Colonic mucosa (tissue), 4 donors: ENCODE measurements around the gene ASNSD1. TPM values are rescaled to one million over a fixed set of nuclear protein-coding genes. Genes with fewer than 3 reads are reported as not detected.
A peak's percentile ranks its signal among the peaks of the same experiment; 100 is the strongest.
"Not testable (repeated sequence)": the region's sequence is repeated elsewhere in the genome, so short reads cannot be mapped to it uniquely, and the experiment has no call there.

Experiments
- DNase-seq: peaks from one replicate; pipeline ENCODE4 v3.0.0-alpha.2; 2020
- H3K27ac ChIP-seq: fragments of 200-600 bp; one replicate; pipeline ENCODE4 v1.8.0; 2021
- H3K27me3 ChIP-seq: fragments of 200-600 bp; one replicate; pipeline ENCODE4 v1.8.0; 2021
- H3K36me3 ChIP-seq: fragments of 200-600 bp; one replicate; pipeline ENCODE4 v1.8.0; 2021
- H3K4me1 ChIP-seq: fragments of 200-600 bp; one replicate; pipeline ENCODE4 v1.8.0; 2021; ENCODE audit warnings: mild to moderate bottlenecking
- H3K4me3 ChIP-seq: fragments of 200-600 bp; one replicate; pipeline ENCODE4 v1.8.0; 2021
- H3K9ac ChIP-seq, 2 donors: one replicate each; pipeline ENCODE4 v1.7.0; 2013; ENCODE audit warnings: control low read depth in 2 of 2, low read depth in 2 of 2, low read length in 2 of 2
- H3K9me3 ChIP-seq: fragments of 200-600 bp; one replicate; pipeline ENCODE4 v1.8.0; 2021
- intact Hi-C: fragments of 100-400 bp; cut with DNase I; formaldehyde crosslinking; loops from one replicate; pipeline ENCODE4 v1.14.1; 2022
- total RNA-seq, 2 donors: library from RNA; stranded (reverse); fragmentation: NEBNext Ultra II Directional in 1 of 2; extraction: Animal tissue kit (Norgen Biotek cat#: 25700) in 1 of 2; gene quantifications; one replicate each; pipeline ENCODE4 v1.2.1, GENCODE V29; 2021
- TF ChIP-seq, protein P1 (sequence below): fragments of 200-600 bp; IDR thresholded peaks from one replicate; pipeline ENCODE4 v1.8.0; 2022; ENCODE audit warnings: antibody characterized with exemption, mild to moderate bottlenecking
- donor health status: healthy.
- donor health status: DM: no; HTN: no; CAD: no.
- donor health status: DM: no; HTN: no; CAD: no.

ASNSD1 gene
- total RNA-seq, 2 donors from 2014 or later, result 24.4 to 28.1 TPM

DNA sequence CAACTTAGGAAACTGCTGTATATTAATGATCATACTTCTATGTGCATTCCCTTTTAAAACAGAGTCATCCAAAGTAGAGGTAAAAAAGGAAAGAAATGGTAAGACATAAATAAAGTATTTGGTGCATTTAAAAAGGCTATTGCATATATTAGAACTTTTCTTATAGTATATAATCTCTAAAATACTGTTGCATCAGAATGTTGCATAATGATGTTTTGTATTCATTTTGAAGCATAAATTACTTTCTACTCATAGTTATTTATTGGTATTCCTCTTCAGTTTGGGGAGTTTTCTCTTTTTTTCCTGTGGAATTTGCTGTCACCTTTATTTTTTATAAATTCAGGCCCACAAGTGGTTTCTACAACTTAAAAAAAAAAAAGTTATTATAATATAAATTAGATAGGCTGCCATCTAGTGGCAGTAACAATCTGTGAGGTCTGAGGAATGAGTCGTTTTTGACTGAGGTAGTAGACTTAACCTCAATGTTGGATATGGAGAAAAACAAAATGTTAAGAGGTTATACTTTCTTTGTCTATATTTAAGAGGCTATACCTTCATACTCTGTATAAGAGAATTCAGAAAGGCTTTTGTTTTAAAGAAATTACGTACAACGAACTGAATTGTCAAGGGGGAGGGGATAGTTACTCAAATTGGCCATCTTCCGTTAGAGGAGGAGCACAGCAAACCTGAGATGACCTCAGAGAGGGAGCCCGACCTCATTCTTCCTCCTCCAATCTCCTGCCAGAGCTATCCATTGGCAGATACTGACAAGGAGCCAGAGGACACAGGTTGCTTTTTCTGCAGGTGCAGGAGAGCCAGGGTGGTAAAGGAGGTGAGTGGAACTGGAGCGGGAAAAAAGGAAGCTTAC, 37.0 kb downstream of the ASNSD1 start:
- TF ChIP-seq, protein P1, sequence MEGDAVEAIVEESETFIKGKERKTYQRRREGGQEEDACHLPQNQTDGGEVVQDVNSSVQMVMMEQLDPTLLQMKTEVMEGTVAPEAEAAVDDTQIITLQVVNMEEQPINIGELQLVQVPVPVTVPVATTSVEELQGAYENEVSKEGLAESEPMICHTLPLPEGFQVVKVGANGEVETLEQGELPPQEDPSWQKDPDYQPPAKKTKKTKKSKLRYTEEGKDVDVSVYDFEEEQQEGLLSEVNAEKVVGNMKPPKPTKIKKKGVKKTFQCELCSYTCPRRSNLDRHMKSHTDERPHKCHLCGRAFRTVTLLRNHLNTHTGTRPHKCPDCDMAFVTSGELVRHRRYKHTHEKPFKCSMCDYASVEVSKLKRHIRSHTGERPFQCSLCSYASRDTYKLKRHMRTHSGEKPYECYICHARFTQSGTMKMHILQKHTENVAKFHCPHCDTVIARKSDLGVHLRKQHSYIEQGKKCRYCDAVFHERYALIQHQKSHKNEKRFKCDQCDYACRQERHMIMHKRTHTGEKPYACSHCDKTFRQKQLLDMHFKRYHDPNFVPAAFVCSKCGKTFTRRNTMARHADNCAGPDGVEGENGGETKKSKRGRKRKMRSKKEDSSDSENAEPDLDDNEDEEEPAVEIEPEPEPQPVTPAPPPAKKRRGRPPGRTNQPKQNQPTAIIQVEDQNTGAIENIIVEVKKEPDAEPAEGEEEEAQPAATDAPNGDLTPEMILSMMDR, result peak; percentile 49
- Histone ChIP-seq H3K27me3 (no peaks in the 10 kb centered on the region), H3K4me3 (no peak overlapping the region), H3K9me3 (no peaks in the 10 kb centered on the region), H3K27ac (no peak overlapping the region), H3K9ac (no peak overlapping the region), H3K4me1 (no peaks in the 10 kb centered on the region), H3K36me3 (no peaks in the 10 kb centered on the region)
- peak; percentile 53 for DNase-seq
- intact Hi-C loops, result loop anchor here (5.0 kb wide), 1 partner anchor 36 kb away; the partner anchor contains the start of gene ASNSD1

DNA sequence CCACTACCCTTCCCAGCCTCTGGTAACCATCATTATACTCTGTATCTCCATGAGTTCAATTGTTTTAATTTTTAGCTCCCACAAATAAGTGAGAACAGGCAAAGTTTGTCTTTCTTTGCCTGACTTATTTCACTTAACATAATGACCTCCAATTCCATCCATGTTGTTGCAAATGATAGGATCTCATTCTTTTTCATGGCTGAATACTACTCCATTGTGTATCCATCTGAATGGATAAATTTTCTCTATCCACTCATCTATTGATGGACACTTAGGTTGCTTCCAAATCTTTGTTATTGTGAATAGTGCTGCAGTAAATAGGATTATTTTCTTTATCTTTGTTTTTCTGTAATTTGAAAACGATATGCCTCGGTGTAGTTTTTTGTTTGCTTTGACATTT, 39.4 kb downstream of the ASNSD1 start:
- H3K27me3 ChIP-seq, result no peaks in the 10 kb centered on the region
- DNase-seq, result no peak
- no peak overlapping the region for H3K4me3 ChIP-seq
- no peak overlapping the region for H3K27ac ChIP-seq
- H3K4me1 ChIP-seq, result no peaks in the 10 kb centered on the region
- no peak overlapping the region for H3K9ac ChIP-seq
- TF ChIP-seq, protein P1, result no peak
- H3K9me3 ChIP-seq, result no peaks in the 10 kb centered on the region
- no peaks in the 10 kb centered on the region for H3K36me3 ChIP-seq
- intact Hi-C loops, result no loop called here

DNA sequence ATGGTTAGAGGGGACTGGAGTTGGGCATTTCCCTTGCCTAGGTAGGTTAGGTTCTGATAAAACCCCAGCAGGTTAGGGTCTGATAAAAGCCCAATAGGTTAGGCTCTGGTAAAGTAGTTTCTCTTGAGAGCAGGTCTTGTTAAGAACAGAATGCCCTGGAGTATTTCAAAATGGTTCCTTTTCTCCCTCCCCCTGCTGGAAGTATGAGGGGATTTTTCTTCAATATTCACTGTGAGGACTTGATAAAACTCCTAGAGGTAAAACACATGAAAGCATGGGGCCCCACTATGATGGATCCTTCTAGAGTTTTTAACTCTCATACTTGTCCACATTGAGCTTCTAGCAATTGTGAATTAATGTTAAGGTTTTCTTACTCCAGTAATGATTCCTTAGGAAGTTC, 40.8 kb downstream of the ASNSD1 start:
- no peak overlapping the region for H3K4me3 ChIP-seq
- no peaks in the 10 kb centered on the region for H3K27me3 ChIP-seq
- no peaks in the 10 kb centered on the region for H3K36me3 ChIP-seq
- no peaks in the 10 kb centered on the region for H3K9me3 ChIP-seq
- H3K4me1 ChIP-seq, result no peaks in the 10 kb centered on the region
- H3K27ac ChIP-seq, result no peak overlapping the region
- intact Hi-C loops, result no loop called here
- TF ChIP-seq, protein P1, result no peak
- no peak for DNase-seq
- H3K9ac ChIP-seq, result no peak overlapping the region

DNA sequence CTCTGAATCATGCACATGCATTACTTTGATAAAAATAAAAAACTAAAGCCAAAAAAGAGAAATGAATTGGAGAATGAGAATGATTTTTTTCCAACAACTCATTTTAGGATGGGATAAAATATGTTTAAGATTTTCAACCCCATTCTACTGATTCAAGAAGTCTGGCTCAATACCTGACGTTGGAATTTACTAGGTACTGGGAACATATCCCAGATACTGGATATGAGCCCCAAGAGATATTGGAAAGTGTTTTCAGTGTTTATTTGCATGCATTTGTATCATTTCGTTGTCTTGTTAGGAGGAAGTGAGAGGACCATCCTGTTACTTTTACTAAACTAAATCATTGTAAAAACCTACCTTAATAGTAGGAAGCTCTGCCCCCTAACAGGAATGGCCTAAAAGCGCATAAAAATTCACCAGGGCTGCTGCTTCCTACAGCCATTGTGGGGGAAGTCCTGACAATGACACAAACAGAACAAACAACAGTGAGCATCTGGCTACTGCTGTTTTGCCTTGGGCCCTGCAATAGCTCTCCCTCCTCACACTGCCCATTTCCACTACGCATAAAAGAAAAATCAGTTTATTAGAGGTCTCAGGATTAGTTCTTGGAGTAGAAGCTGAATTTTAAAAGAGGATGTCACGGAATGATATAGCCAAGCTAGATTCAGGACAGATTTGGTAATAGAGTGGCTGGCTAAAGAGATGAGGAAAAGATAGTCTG, 48.4 kb downstream of the ASNSD1 start:
- intact Hi-C loops, result no loop called here
- Histone ChIP-seq H3K27ac (no peak overlapping the region), H3K36me3 (no peaks in the 10 kb centered on the region), H3K9me3 (no peaks in the 10 kb centered on the region), H3K4me3 (no peak overlapping the region), H3K27me3 (no peaks in the 10 kb centered on the region), H3K4me1 (no peaks in the 10 kb centered on the region), H3K9ac (no peak overlapping the region)
- no peak for DNase-seq
- TF ChIP-seq, protein P1, result no peak

DNA sequence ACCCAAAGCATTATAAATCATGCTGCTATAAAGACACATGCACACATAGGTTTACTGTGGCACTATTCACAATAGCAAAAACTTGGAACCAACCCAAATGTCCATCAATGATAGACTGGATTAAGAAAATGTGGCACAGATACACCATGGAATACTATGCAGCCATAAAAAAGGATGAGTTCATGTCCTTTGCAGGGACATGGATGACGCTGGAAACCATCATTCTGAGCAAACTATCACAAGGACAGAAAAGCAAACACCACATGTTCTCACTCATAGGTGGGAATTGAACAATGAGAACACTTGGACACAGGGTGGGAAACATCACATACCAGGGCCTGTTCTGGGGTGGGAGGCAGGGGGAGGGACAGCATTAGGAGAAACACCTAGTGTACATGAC, 56.3 kb downstream of the ASNSD1 start:
- H3K4me1 ChIP-seq, H3K9ac ChIP-seq, H3K4me3 ChIP-seq, DNase-seq, H3K27me3 ChIP-seq, H3K27ac ChIP-seq, H3K36me3 ChIP-seq, intact Hi-C loops, H3K9me3 ChIP-seq: not testable (repeated sequence)

DNA sequence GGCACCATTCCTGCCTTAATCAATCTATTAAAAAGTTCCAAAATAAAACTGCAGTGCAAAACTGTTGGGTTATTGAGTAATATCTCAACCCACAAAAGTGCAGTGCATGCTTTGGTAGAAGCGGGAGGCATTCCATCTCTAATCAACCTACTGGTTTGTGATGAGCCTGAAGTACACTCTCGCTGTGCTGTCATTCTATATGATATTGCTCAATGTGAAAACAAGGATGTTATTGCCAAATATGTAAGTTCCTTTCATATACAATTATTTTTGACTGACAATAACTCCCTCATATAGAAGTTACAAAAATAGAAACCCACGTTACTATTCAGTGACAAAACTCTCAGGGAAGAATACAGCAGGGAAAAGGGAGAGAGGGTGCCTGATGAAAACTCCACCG, 58.3 kb downstream of the ASNSD1 start:
- Histone ChIP-seq H3K27ac (no peak overlapping the region), H3K4me1 (no peaks in the 10 kb centered on the region), H3K27me3 (no peaks in the 10 kb centered on the region), H3K4me3 (no peak overlapping the region), H3K9me3 (no peaks in the 10 kb centered on the region), H3K36me3 (no peaks in the 10 kb centered on the region), H3K9ac (no peak overlapping the region)
- intact Hi-C loops, result no loop called here
- no peak for DNase-seq
- TF ChIP-seq, protein P1, result no peak
